Activated CD4-positive, alpha-beta T cell treated with anti-CD3 and anti-CD28 coated beads, Interleukin-10, Interleukin-2, amounts not matched to agents 100 ng/mL and 50 ng/mL, durations not matched to agents 16 hours and 8 hours (primary cell): ENCODE data around the gene CARD6.
"Not testable (repeated sequence)": the region's sequence is repeated elsewhere in the genome, so short reads cannot be mapped to it uniquely, and the experiment has no call there.

Experiments
- DNase-seq: peaks from one replicate; pipeline ENCODE4 v3.0.0-alpha.2; 2020

CARD6 gene

GRCh38 chr5:40828690-40829661, 12.2 kb upstream of the CARD6 start:
- DNase-seq = no peak

GRCh38 chr5:40829748-40830533, 11.2 kb upstream of the CARD6 start:
- no peak for DNase-seq

GRCh38 chr5:40831346-40832210, 9.6 kb upstream of the CARD6 start:
- DNase-seq = peak; percentile 65

DNA sequence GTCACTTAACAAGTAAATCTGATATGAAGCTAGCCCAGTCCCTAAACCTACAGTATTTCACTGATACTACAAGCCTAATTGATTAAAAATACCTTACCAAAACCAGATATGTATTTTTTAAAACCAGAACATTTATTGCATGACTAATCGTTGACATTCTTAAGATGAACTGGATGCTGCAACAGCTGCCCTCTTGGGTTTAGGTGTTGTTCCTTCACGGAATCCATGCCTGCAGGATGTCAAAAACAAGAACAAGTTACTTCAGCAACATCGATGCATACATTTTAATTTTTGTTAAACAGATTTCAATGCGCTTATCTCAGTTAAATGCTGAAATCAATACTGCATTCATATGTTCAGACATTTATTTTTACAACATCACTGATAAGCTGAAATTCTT, 8.8 kb upstream of the CARD6 start:
- DNase-seq = no peak

GRCh38 chr5:40833712-40834229, 7.4 kb upstream of the CARD6 start:
- no peak for DNase-seq

DNA sequence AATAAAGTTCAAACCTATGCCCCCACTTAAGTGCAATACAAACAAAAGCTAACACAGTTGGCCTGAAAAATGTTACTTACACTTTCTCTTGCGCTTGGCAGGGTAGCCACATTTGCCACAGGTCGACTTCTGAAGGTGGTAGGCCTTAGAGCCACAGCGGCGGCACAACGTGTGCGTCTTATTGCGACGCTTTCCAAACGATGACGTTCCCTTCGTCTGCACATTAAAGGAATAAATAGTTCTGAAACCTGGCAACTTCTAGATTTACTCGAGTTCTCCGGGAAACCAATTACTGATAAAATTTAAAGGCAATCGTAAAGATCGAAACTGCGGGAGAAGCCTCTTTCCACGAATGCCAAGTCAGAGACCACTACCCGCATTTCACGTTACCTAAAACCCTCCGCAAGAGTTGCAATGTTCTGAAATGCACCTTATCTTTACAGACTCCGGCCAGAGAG, 6.7 kb upstream of the CARD6 start:
- DNase-seq = peak; percentile 48

GRCh38 chr5:40834849-40835787, 6.0 kb upstream of the CARD6 start, which contains the start of gene RPL37:
RPL37 (minus strand) TSS chr5:40835222; CDS start chr5:40835185, 37 bp downstream.
- DNase-seq = peak; percentile 98

DNA sequence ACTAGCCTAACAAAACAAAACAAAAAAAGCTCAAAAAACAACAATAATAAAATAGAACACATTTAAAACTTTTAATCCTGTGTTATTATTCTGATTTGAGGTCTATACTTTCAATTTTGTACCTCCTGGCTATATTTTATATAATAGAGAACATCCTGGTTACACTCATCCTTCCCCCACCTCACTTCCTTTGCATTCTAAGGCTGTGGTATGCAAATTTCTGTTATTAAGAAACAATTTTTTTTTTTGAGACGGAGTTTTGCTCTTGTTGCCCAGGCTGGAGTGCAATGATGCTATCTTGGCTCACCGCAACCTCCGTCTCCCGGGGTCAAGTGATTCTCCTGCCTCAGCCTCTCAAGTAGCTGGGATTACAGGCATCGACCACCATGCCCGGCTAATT, 3.1 kb upstream of the CARD6 start:
- DNase-seq = no peak

DNA sequence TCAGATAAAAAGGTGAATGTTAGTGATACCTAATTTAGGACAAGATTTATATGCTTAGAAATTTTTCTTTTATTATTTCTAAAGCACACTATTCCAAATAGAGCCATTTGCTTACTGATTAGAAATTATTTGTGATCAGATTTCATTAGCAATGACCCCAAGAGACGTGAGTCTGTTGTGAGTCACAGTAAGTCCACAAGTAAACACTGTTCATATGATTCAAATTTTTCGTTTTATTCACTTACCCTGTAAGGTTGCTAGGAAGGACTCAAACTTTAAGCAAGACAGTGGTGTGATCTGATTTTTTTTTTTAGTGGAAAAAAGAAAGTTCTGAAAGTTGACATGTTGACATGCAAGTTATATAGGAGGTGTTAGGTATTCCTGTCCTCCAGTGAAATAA, 1.2 kb downstream of the CARD6 start:
- DNase-seq = no peak

DNA sequence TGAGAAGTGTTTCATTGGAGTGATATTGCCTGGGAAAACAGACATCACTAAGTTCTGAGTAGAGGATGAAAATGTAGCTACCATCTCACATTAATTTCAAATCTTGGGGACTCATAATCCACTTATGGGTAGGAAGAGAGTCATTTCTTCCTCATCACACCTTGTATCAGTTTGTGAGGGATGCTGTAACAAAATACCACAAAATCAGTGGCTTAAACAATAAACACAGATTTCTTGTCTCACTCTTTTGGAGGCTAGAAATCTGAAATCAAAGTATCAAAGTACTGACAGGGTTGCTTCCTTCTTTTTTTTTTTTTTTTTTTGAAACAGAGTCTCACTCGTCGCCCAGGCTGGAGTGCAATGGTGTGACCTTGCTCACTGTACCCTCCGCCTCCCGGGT, 3.4 kb downstream of the CARD6 start:
- DNase-seq = no peak

GRCh38 chr5:40846371-40846770, 5.2 kb downstream of the CARD6 start:
- DNase-seq = no peak

- DNase-seq = no peak
These were observed 6.4 kb downstream of the CARD6 start for GRCh38 chr5:40847525-40847924.

DNA sequence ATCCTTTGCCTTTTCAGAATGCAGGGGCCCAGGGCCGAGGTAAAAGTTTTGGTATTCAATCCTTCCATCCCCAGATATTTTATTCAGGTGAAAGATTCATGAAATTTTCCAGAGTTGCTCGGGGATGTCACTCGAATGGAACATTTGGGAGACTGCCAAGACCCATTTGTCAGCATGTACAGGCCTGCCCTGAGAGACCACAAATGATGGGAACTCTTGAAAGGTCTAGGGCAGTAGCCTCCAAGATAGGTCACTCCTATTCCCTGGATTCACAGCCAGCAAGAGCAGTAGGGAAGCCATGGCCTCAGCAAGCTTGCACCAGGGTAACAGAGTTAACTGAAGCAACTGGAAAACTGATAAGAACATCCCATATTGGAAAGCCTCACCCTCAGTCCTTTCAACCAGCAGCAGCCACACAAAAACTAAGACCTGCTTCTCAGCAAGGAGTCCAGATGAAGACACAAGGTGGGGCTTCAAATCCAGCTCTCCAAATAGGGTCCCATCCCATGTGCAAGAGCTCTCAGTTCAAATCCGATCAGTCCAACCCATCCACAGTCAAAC, 12.5 kb downstream of the CARD6 start:
- no peak for DNase-seq

GRCh38 chr5:40860711-40861110, 19.5 kb downstream of the CARD6 start:
- DNase-seq = no peak

- not testable (repeated sequence) for DNase-seq
These were observed 23.8 kb downstream of the CARD6 start for GRCh38 chr5:40865004-40865403.

GRCh38 chr5:40866844-40867243, 25.7 kb downstream of the CARD6 start:
- DNase-seq = no peak

- no peak for DNase-seq
These were observed 28.2 kb downstream of the CARD6 start for GRCh38 chr5:40869384-40869783.

DNA sequence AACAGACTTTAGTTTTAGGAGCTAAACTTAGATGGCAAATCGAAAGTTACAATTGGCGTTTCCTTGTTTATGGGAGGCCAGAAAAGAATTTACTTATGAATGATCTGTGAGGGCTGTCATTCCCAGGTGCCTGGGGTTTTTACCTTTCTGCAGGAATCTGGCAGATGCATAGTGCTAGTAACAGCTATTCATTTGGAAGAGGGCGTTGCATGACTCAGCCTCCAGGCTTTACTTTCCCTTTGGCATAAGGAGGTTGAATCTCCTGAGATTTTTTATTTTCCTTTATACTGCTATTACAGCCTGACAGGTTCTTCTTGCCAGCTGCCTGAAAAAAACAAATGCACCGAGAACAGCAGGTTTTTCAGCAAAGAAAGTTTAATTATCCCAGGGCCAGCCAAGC, 30.0 kb downstream of the CARD6 start:
- DNase-seq = no peak

DNA sequence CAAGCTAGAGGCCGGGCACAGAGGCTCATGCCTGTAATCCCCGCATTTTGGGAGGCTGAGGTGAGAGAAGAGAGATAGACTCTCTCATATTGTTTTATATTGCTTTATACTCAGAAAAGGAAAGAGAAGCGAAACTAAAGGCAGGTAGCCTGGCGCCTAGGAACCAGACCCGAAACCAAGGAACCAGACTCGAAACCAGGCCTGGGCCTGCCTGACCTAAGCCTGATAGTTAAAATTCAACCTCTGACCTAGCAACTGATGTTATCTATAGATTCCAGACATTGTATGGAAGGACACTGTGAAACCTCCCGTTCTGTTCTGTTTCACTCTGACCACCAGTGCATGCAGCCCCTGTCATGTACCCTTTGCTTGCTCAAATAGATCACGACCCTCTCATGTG, 31.1 kb downstream of the CARD6 start:
- DNase-seq = not testable (repeated sequence)

- no peak for DNase-seq
These were observed 32.2 kb downstream of the CARD6 start for GRCh38 chr5:40873286-40873880.

DNA sequence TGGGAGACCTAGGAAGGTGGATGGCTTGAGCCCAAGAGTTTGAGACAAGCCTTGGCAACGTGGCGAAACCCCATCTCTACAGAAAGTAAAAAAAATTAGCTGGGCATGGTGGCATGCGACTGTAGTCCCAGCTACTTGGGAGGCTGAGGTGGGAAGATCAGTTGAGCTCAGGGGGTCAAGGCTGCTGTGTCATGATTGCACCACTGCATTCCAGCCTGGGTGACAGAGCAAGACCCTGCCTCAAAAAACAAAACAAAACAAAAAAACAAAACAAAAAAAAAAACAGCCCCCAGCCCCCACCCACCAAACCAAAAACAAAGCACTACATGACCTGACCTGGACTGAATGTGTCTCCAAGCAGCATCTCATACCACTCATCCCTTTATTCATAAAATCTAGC, 34.8 kb downstream of the CARD6 start:
- DNase-seq = no peak
